CD14-positive monocyte (primary cell): ENCODE data around the gene KCNT2. TPM values are rescaled to one million over a fixed set of nuclear protein-coding genes. Genes with fewer than 3 reads are reported as not detected.

Experiments
- DNase-seq, 3 donors: peaks; one replicate each; pipeline ENCODE4 v3.0.0-alpha.2; 2011 to 2022
- H2AFZ ChIP-seq: 2 replicates; pipeline ENCODE4 v1.6.0; 2012; ENCODE audit warnings: mild to moderate bottlenecking, low read depth, low read length, inconsistent platforms; ENCODE audit not compliant: insufficient read depth, poor library complexity, severe bottlenecking
- H3K27ac ChIP-seq, 2 donors: 1 replicate in 1 of 2; 2 replicates in 1 of 2; pipeline ENCODE4 v1.5.1; 2012 to 2013; ENCODE audit warnings: low read length in 2 of 2, control low read depth in 1 of 2, inconsistent platforms in 1 of 2, low read depth in 1 of 2, mild to moderate bottlenecking in 1 of 2
- H3K27me3 ChIP-seq, 2 donors: one replicate each; pipeline versions ENCODE4 v1.6.0 to v1.6.1; 2011 to 2013; ENCODE audit warnings: low read length in 2 of 2; ENCODE audit not compliant: control insufficient read depth in 2 of 2, insufficient read depth in 2 of 2
- H3K36me3 ChIP-seq, 2 donors: replicated peaks in 1 of 2; 1 replicate in 1 of 2; 2 replicates in 1 of 2; pipeline versions ENCODE4 v1.5.1 to v1.6.1; 2012 to 2013; ENCODE audit warnings: low read length in 2 of 2, control low read depth in 1 of 2, inconsistent platforms in 1 of 2, mild to moderate bottlenecking in 1 of 2; ENCODE audit not compliant: insufficient read depth in 2 of 2, control insufficient read depth in 1 of 2
- H3K4me1 ChIP-seq, 2 donors: 1 replicate in 1 of 2; 2 replicates in 1 of 2; pipeline versions ENCODE4 v1.5.1 to v1.6.1; 2012 to 2013; ENCODE audit warnings: low read length in 2 of 2, control low read depth in 1 of 2, inconsistent platforms in 1 of 2, mild to moderate bottlenecking in 1 of 2, moderate library complexity in 1 of 2; ENCODE audit not compliant: insufficient read depth in 2 of 2, control insufficient read depth in 1 of 2
- H3K4me2 ChIP-seq: replicated peaks from 2 replicates; pipeline ENCODE3; 2012; ENCODE audit warnings: low read length, moderate library complexity, mild to moderate bottlenecking; ENCODE audit not compliant: poor library complexity, severe bottlenecking; ENCODE audit errors: extremely low read depth
- H3K4me3 ChIP-seq, 3 experiments: fragments of 200-600 bp in 1 of 3; sonication (generic) in 1 of 3; replicated peaks in 1 of 3; 1 replicate in 2 of 3; 2 replicates in 1 of 3; pipeline ENCODE4 v1.5.1; 2011 to 2013; ENCODE audit warnings: low read length in 3 of 3, mild to moderate bottlenecking in 3 of 3, control low read depth in 2 of 3, low read depth in 2 of 3, inconsistent platforms in 1 of 3, moderate library complexity in 1 of 3
- H3K79me2 ChIP-seq: 2 replicates; pipeline ENCODE4 v1.6.0; 2012; ENCODE audit warnings: mild to moderate bottlenecking, control low read depth, inconsistent platforms, low read length, moderate library complexity; ENCODE audit not compliant: insufficient read depth
- H3K9ac ChIP-seq: 2 replicates; pipeline ENCODE4 v1.6.0; 2017; ENCODE audit warnings: low read length, mild to moderate bottlenecking; ENCODE audit not compliant: insufficient read depth, poor library complexity, severe bottlenecking
- H3K9me3 ChIP-seq, 2 donors: replicated peaks in 1 of 2; 1 replicate in 1 of 2; 2 replicates in 1 of 2; pipeline versions ENCODE4 v1.5.1 to v1.6.1; 2012 to 2013; ENCODE audit warnings: low read length in 2 of 2, control low read depth in 1 of 2; ENCODE audit not compliant: control insufficient read depth in 1 of 2, insufficient read depth in 1 of 2
- H4K20me1 ChIP-seq: 2 replicates; pipeline ENCODE4 v1.6.0; 2012; ENCODE audit warnings: mild to moderate bottlenecking, low read length, control low read depth, moderate library complexity; ENCODE audit not compliant: insufficient read depth
- H3K27ac Mint-ChIP-seq, 7 donors: one replicate each; pipeline ENCODE4 v1.8.0; 2020; ENCODE audit warnings: mild to moderate bottlenecking in 7 of 7, mixed read lengths in 7 of 7, moderate library complexity in 6 of 7, inconsistent platforms in 2 of 7
- H3K27me3 Mint-ChIP-seq, 3 donors: one replicate each; pipeline ENCODE4 v1.8.0; 2021 to 2022; ENCODE audit warnings: low read depth in 3 of 3, mild to moderate bottlenecking in 3 of 3, mixed read lengths in 3 of 3, moderate library complexity in 3 of 3, inconsistent platforms in 1 of 3
- H3K36me3 Mint-ChIP-seq, 2 donors: one replicate each; pipeline ENCODE4 v1.8.0; 2020; ENCODE audit warnings: mixed read lengths in 2 of 2, inconsistent platforms in 1 of 2, mild to moderate bottlenecking in 1 of 2
- H3K4me1 Mint-ChIP-seq: one replicate; pipeline ENCODE4 v1.8.0; 2020; ENCODE audit warnings: mild to moderate bottlenecking, mixed read lengths
- H3K4me3 Mint-ChIP-seq, 2 donors: one replicate each; pipeline ENCODE4 v1.8.0; 2020; ENCODE audit warnings: mild to moderate bottlenecking in 2 of 2, mixed read lengths in 2 of 2, moderate library complexity in 1 of 2
- H3K9me3 Mint-ChIP-seq, 7 donors: one replicate each; pipeline ENCODE4 v1.8.0; 2020 to 2022; ENCODE audit warnings: mixed read lengths in 7 of 7, mild to moderate bottlenecking in 6 of 7, moderate library complexity in 6 of 7, inconsistent platforms in 2 of 7
- WGBS: methylation state at CpG from one replicate; pipeline ENCODE4 v1.1.5; 2013; ENCODE audit warnings: missing lambda C conversion rate; ENCODE audit not compliant: insufficient coverage; 5-methylcytosine and 5-hydroxymethylcytosine counted together
- intact Hi-C, 2 donors: fragments of 100-400 bp; cut with micrococcal nuclease; formaldehyde crosslinking; loops; one replicate each; pipeline versions ENCODE4 v1.15.0 to v1.15.1; 2023
- polyA plus RNA-seq, 3 donors: library from polyadenylated mRNA; depleted of rRNA in 1 of 3; unstranded in 2 of 3; stranded (reverse) in 1 of 3; fragments of 300-500 nt in 2 of 3; fragments of >200 nt in 1 of 3; fragmentation: Illumina TruSeq in 2 of 3; gene quantifications; 1 replicate in 2 of 3; 2 replicates in 1 of 3; pipeline ENCODE4 v1.2.3, GENCODE V29; 2012 to 2021
- TF ChIP-seq, protein P1 (sequence below): fragments of 200-600 bp; IDR thresholded peaks from one replicate; pipeline ENCODE4 v1.8.0; 2022; ENCODE audit warnings: antibody characterized with exemption, mild to moderate bottlenecking

The KCNT2 gene
- polyA plus RNA-seq, 3 donors: not detected

DNA sequence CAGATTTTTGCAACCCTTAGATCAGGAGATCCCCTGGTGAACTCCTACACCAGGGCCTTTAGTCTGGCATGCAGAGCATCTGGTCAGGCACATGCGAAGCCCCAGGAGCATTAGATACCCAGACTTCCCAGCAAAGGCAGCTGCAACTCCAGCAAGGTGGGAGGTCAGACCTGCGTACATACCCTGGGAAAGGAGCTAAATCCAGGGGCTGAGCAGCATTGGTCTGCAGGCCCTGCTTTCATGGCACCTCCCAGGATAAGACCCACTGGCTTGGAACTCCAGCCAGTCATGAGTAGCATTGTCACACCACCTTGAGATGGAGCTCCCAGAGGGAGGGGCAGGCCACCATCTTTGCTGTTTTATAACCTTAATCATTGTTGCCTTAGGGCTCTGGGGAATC, 92.3 kb downstream of the KCNT2 start:
- H3K36me3 Mint-ChIP-seq: no peaks in the 10 kb centered on the region
- intact Hi-C loops: no loop called here
- no peak overlapping the region for H3K27ac ChIP-seq
- no peak overlapping the region for H2AFZ ChIP-seq
- no peak overlapping the region for H3K4me3 ChIP-seq
- H3K4me3 Mint-ChIP-seq: no peak overlapping the region
- H3K4me1 Mint-ChIP-seq: no peaks in the 10 kb centered on the region
- no peaks in the 10 kb centered on the region for H3K4me1 ChIP-seq
- H3K27ac Mint-ChIP-seq: no peak overlapping the region
- H3K27me3 ChIP-seq: no peaks in the 10 kb centered on the region
- no peak overlapping the region for H3K9ac ChIP-seq
- WGBS: 94% methylated on average over 2 of the region's 2 CpGs
- H3K9me3 ChIP-seq: peaks cover 11 to 16% of the 10 kb centered on the region in 2 donors
- peaks cover 0 to 1% (median 0%) of the 10 kb centered on the region in 3 donors for H3K27me3 Mint-ChIP-seq
- H3K36me3 ChIP-seq: no peaks in the 10 kb centered on the region
- H3K9me3 Mint-ChIP-seq: peaks cover 4 to 11% (median 8%) of the 10 kb centered on the region in 7 donors
- no peak overlapping the region for H3K4me2 ChIP-seq
- TF ChIP-seq, protein P1, sequence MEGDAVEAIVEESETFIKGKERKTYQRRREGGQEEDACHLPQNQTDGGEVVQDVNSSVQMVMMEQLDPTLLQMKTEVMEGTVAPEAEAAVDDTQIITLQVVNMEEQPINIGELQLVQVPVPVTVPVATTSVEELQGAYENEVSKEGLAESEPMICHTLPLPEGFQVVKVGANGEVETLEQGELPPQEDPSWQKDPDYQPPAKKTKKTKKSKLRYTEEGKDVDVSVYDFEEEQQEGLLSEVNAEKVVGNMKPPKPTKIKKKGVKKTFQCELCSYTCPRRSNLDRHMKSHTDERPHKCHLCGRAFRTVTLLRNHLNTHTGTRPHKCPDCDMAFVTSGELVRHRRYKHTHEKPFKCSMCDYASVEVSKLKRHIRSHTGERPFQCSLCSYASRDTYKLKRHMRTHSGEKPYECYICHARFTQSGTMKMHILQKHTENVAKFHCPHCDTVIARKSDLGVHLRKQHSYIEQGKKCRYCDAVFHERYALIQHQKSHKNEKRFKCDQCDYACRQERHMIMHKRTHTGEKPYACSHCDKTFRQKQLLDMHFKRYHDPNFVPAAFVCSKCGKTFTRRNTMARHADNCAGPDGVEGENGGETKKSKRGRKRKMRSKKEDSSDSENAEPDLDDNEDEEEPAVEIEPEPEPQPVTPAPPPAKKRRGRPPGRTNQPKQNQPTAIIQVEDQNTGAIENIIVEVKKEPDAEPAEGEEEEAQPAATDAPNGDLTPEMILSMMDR: no peak
- no peaks in the 10 kb centered on the region for H3K79me2 ChIP-seq
- no peak for DNase-seq
- no peaks in the 10 kb centered on the region for H4K20me1 ChIP-seq

GRCh38 chr1:196513821-196514220, 94.4 kb downstream of the KCNT2 start:
- H3K4me3 ChIP-seq: no peak overlapping the region
- no peaks in the 10 kb centered on the region for H3K36me3 ChIP-seq
- H3K4me1 ChIP-seq: no peaks in the 10 kb centered on the region
- H3K4me1 Mint-ChIP-seq: no peaks in the 10 kb centered on the region
- no peak overlapping the region for H3K27ac ChIP-seq
- intact Hi-C loops: no loop called here
- TF ChIP-seq, protein P1: no peak
- no peak overlapping the region for H3K4me2 ChIP-seq
- H4K20me1 ChIP-seq: no peaks in the 10 kb centered on the region
- DNase-seq: no peak
- no peaks in the 10 kb centered on the region for H3K36me3 Mint-ChIP-seq
- H2AFZ ChIP-seq: no peak overlapping the region
- peaks cover 11 to 16% of the 10 kb centered on the region in 2 donors for H3K9me3 ChIP-seq
- peaks cover 2 to 9% (median 6%) of the 10 kb centered on the region in 7 donors for H3K9me3 Mint-ChIP-seq
- WGBS: no CpG with 5 or more reads among the region's 2 CpGs
- H3K4me3 Mint-ChIP-seq: no peak overlapping the region
- no peaks in the 10 kb centered on the region for H3K27me3 ChIP-seq
- no peaks in the 10 kb centered on the region for H3K79me2 ChIP-seq
- no peak overlapping the region for H3K27ac Mint-ChIP-seq
- H3K27me3 Mint-ChIP-seq: peaks cover 0 to 1% (median 1%) of the 10 kb centered on the region in 3 donors
- no peak overlapping the region for H3K9ac ChIP-seq
